GM12872 (cell line): Measurements from ENCODE around the gene CCDC7.

ENCODE experiments used
- CTCF ChIP-seq: IDR thresholded peaks from 3 replicates; pipeline ENCODE4 v1.5.1; 2011; ENCODE audit warnings: low read depth, mild to moderate bottlenecking, low read length, moderate library complexity; ENCODE audit not compliant: insufficient read depth

Gene CCDC7

GRCh38 chr10:32865170-32865569 is 419.2 kb downstream of the CCDC7 start:
- TF ChIP-seq CTCF, result no peak

GRCh38 chr10:32877915-32878314 is 432.0 kb downstream of the CCDC7 start:
- TF ChIP-seq CTCF, result no peak

- no peak for TF ChIP-seq CTCF
These were observed 432.7 kb downstream of the CCDC7 start for GRCh38 chr10:32878646-32879045.

- TF ChIP-seq CTCF, result no peak
These were observed 436.1 kb downstream of the CCDC7 start for GRCh38 chr10:32882076-32882475.

GRCh38 chr10:32887481-32887880 is 441.5 kb downstream of the CCDC7 start:
- TF ChIP-seq CTCF, result no peak

GRCh38 chr10:32888161-32888927 is 442.4 kb downstream of the CCDC7 start:
- TF ChIP-seq CTCF, result no peak

- no peak for TF ChIP-seq CTCF
These were observed 443.8 kb downstream of the CCDC7 start for GRCh38 chr10:32889631-32890212.
